Colonic mucosa (tissue), 4 donors: ENCODE measurements around the gene SETD3. TPM values are rescaled to one million over a fixed set of nuclear protein-coding genes. Genes with fewer than 3 reads are reported as not detected.

Source experiments
- DNase-seq: peaks from one replicate; pipeline ENCODE4 v3.0.0-alpha.2; 2020
- H3K27ac ChIP-seq: fragments of 200-600 bp; one replicate; pipeline ENCODE4 v1.8.0; 2021
- H3K27me3 ChIP-seq: fragments of 200-600 bp; one replicate; pipeline ENCODE4 v1.8.0; 2021
- H3K36me3 ChIP-seq: fragments of 200-600 bp; one replicate; pipeline ENCODE4 v1.8.0; 2021
- H3K4me1 ChIP-seq: fragments of 200-600 bp; one replicate; pipeline ENCODE4 v1.8.0; 2021; ENCODE audit warnings: mild to moderate bottlenecking
- H3K4me3 ChIP-seq: fragments of 200-600 bp; one replicate; pipeline ENCODE4 v1.8.0; 2021
- H3K9ac ChIP-seq, 2 donors: one replicate each; pipeline ENCODE4 v1.7.0; 2013; ENCODE audit warnings: control low read depth in 2 of 2, low read depth in 2 of 2, low read length in 2 of 2
- H3K9me3 ChIP-seq: fragments of 200-600 bp; one replicate; pipeline ENCODE4 v1.8.0; 2021
- CTCF ChIP-seq: fragments of 200-600 bp; IDR thresholded peaks from one replicate; pipeline ENCODE4 v1.8.0; 2022; ENCODE audit warnings: antibody characterized with exemption, mild to moderate bottlenecking
- intact Hi-C: fragments of 100-400 bp; cut with DNase I; formaldehyde crosslinking; loops from one replicate; pipeline ENCODE4 v1.14.1; 2022
- total RNA-seq, 2 donors: library from RNA; stranded (reverse); fragmentation: NEBNext Ultra II Directional in 1 of 2; extraction: Animal tissue kit (Norgen Biotek cat#: 25700) in 1 of 2; gene quantifications; one replicate each; pipeline ENCODE4 v1.2.1, GENCODE V29; 2021
- donor health status: healthy.
- donor health status: DM: no; HTN: no; CAD: no.
- donor health status: DM: no; HTN: no; CAD: no.

SETD3 gene
- total RNA-seq, 2 donors from 2014 or later: 60.0 to 69.4 TPM

GRCh38 chr14:99363051-99363450 is 117.6 kb downstream of the SETD3 start:
- no peaks in the 10 kb centered on the region for H3K4me1 ChIP-seq
- DNase-seq: no peak
- H3K27ac ChIP-seq: no peak overlapping the region
- intact Hi-C loops: no loop called here
- H3K27me3 ChIP-seq: no peaks in the 10 kb centered on the region
- H3K4me3 ChIP-seq: no peak overlapping the region
- no peaks in the 10 kb centered on the region for H3K36me3 ChIP-seq
- H3K9ac ChIP-seq: no peak overlapping the region
- TF ChIP-seq CTCF: no peak
- H3K9me3 ChIP-seq: no peaks in the 10 kb centered on the region

GRCh38 chr14:99361596-99362215 is 119.0 kb downstream of the SETD3 start:
- TF ChIP-seq CTCF: no peak
- DNase-seq: no peak
- Histone ChIP-seq H3K4me1 (no peaks in the 10 kb centered on the region), H3K36me3 (no peaks in the 10 kb centered on the region), H3K4me3 (no peak overlapping the region), H3K27me3 (no peaks in the 10 kb centered on the region), H3K9me3 (no peaks in the 10 kb centered on the region), H3K27ac (no peak overlapping the region), H3K9ac (no peak overlapping the region)
- intact Hi-C loops: no loop called here

- H3K9ac ChIP-seq: no peak overlapping the region
- no peaks in the 10 kb centered on the region for H3K27me3 ChIP-seq
- H3K27ac ChIP-seq: no peak overlapping the region
- H3K4me1 ChIP-seq: no peaks in the 10 kb centered on the region
- intact Hi-C loops: no loop called here
- no peak for TF ChIP-seq CTCF
- no peak for DNase-seq
- H3K36me3 ChIP-seq: no peaks in the 10 kb centered on the region
- no peak overlapping the region for H3K4me3 ChIP-seq
- no peaks in the 10 kb centered on the region for H3K9me3 ChIP-seq
Measured at GRCh38 chr14:99360774-99361595, 119.7 kb downstream of the SETD3 start.

GRCh38 chr14:99359906-99360305 is 120.8 kb downstream of the SETD3 start:
- no peak overlapping the region for H3K27ac ChIP-seq
- no peak for TF ChIP-seq CTCF
- H3K4me3 ChIP-seq: no peak overlapping the region
- intact Hi-C loops: no loop called here
- no peaks in the 10 kb centered on the region for H3K9me3 ChIP-seq
- H3K36me3 ChIP-seq: no peaks in the 10 kb centered on the region
- DNase-seq: no peak
- no peaks in the 10 kb centered on the region for H3K27me3 ChIP-seq
- no peak overlapping the region for H3K9ac ChIP-seq
- H3K4me1 ChIP-seq: no peaks in the 10 kb centered on the region

- no peaks in the 10 kb centered on the region for H3K27me3 ChIP-seq
- no peak for TF ChIP-seq CTCF
- H3K36me3 ChIP-seq: no peaks in the 10 kb centered on the region
- DNase-seq: no peak
- H3K9me3 ChIP-seq: no peaks in the 10 kb centered on the region
- no peak overlapping the region for H3K9ac ChIP-seq
- H3K4me1 ChIP-seq: no peaks in the 10 kb centered on the region
- no peak overlapping the region for H3K27ac ChIP-seq
- H3K4me3 ChIP-seq: no peak overlapping the region
- intact Hi-C loops: no loop called here
Measured at GRCh38 chr14:99357916-99358390, 122.7 kb downstream of the SETD3 start.
